HepG2 (cell line): Measurements from ENCODE around the gene FASTKD2. TPM values are rescaled to one million over a fixed set of nuclear protein-coding genes. Genes with fewer than 3 reads are reported as not detected.

Source experiments
- ATM ChIP-seq: fragments of 450-650 bp; IDR thresholded peaks from 2 replicates; pipeline ENCODE4 v1.7.1; 2017; ENCODE audit warnings: mild to moderate bottlenecking, borderline replicate concordance
- CC2D1A ChIP-seq: sonication (generic); formaldehyde crosslinking; IDR thresholded peaks from 2 replicates; pipeline ENCODE4 v1.8.1; 2023; ENCODE audit warnings: mild to moderate bottlenecking, missing genetic modification reagents
- CEBPG ChIP-seq: IDR thresholded peaks from 2 replicates; pipeline ENCODE4 v1.6.1; 2016
- ELF3 ChIP-seq: IDR thresholded peaks from 2 replicates; pipeline ENCODE4 v1.6.1; 2016; ENCODE audit warnings: missing genetic modification reagents, missing compliant biosample characterization
- ETV5 ChIP-seq: IDR thresholded peaks from 2 replicates; pipeline ENCODE4 v1.6.1; 2018; ENCODE audit warnings: missing biosample characterization, missing genetic modification reagents, inconsistent platforms, borderline replicate concordance
- FOXK1 ChIP-seq: sonication (generic); formaldehyde crosslinking; IDR thresholded peaks from 2 replicates; pipeline ENCODE4 v1.4.0; 2020; ENCODE audit warnings: low read depth, missing genetic modification reagents, borderline replicate concordance
- GMEB2 ChIP-seq: IDR thresholded peaks from 2 replicates; pipeline ENCODE4 v1.6.1; 2016; ENCODE audit warnings: missing biosample characterization, missing genetic modification reagents, low read depth
- KDM5A ChIP-seq: fragments of 200-600 bp; sonication (generic); IDR thresholded peaks from 2 replicates; pipeline ENCODE4 v1.7.0; 2018; ENCODE audit warnings: antibody characterized with exemption, mild to moderate bottlenecking, low read length, borderline replicate concordance
- MNT ChIP-seq: fragments of 450-650 bp; IDR thresholded peaks from 2 replicates; pipeline ENCODE4 v1.6.1; 2016
- NFKBIZ ChIP-seq: IDR thresholded peaks from 2 replicates; pipeline ENCODE4 v1.6.1; 2018; ENCODE audit warnings: missing genetic modification reagents, missing compliant biosample characterization
- NR2F6 ChIP-seq, 2 experiments: IDR thresholded peaks; 2 replicates each; pipeline ENCODE4 v1.6.1; 2016; ENCODE audit warnings: antibody characterized with exemption in 1 of 2, mild to moderate bottlenecking in 1 of 2
- PBX2 ChIP-seq: IDR thresholded peaks from 2 replicates; pipeline ENCODE4 v1.6.1; 2016; ENCODE audit warnings: control low read depth
- THAP9 ChIP-seq: sonication (generic); formaldehyde crosslinking; IDR thresholded peaks from 2 replicates; pipeline ENCODE4; 2020; ENCODE audit warnings: missing genetic modification reagents, mild to moderate bottlenecking, borderline replicate concordance
- ZBTB10 ChIP-seq: sonication (generic); formaldehyde crosslinking; IDR thresholded peaks from 2 replicates; pipeline ENCODE4 v1.4.0; 2020; ENCODE audit warnings: missing genetic modification reagents, borderline replicate concordance
- ZNF326 ChIP-seq: sonication (generic); formaldehyde crosslinking; IDR thresholded peaks from 2 replicates; pipeline ENCODE4 v1.4.0; 2020; ENCODE audit warnings: missing genetic modification reagents, borderline replicate concordance
- ZNF354B ChIP-seq: sonication (generic); formaldehyde crosslinking; IDR thresholded peaks from 2 replicates; pipeline ENCODE4 v1.8.0; 2022; ENCODE audit warnings: mild to moderate bottlenecking, missing genetic modification reagents
- ZNF44 ChIP-seq: sonication (generic); formaldehyde crosslinking; IDR thresholded peaks from 2 replicates; pipeline ENCODE4 v1.5.1; 2020; ENCODE audit warnings: mild to moderate bottlenecking, missing genetic modification reagents
- ZNF543 ChIP-seq: sonication (generic); formaldehyde crosslinking; IDR thresholded peaks from 2 replicates; pipeline ENCODE4 v1.4.0; 2020; ENCODE audit warnings: mild to moderate bottlenecking, missing genetic modification reagents
- ZNF678 ChIP-seq: sonication (generic); formaldehyde crosslinking; IDR thresholded peaks from 2 replicates; pipeline ENCODE4 v1.4.0; 2020; ENCODE audit warnings: mild to moderate bottlenecking, missing genetic modification reagents
- polyA plus RNA-seq, 8 experiments: library from polyadenylated mRNA; depleted of rRNA in 3 of 8; stranded (reverse) in 7 of 8; unstranded in 1 of 8; fragments of >200 nt; fragmentation: Illumina TruSeq in 4 of 8; extraction: Trizol in 4 of 8; gene quantifications; 2 replicates each; pipeline versions ENCODE4 v1.2.1 to v1.2.3, GENCODE V29; 2011 to 2016; ENCODE audit warnings: low read depth in 4 of 8, missing spikeins in 1 of 8, mixed read lengths in 1 of 8; ENCODE audit not compliant: insufficient read depth in 1 of 8
- total RNA-seq, 5 experiments: library from RNA; depleted of rRNA; stranded (reverse); fragments of >200 nt; fragmentation: Illumina TruSeq; extraction: Trizol; gene quantifications; 2 replicates each; pipeline ENCODE4 v1.2.3, GENCODE V29; 2016; ENCODE audit warnings: low read depth in 1 of 5

Gene FASTKD2
- total and polyA plus RNA-seq, 2 of the 13 experiments (the other 11 are each of a cell fraction or from before 2014, with no cell fraction given): 41.1 to 77.8 TPM

- TF ChIP-seq MNT: no peak
- peak; percentile 15; the same call in 1 of the 2 replicates for TF ChIP-seq ZBTB10
- peak; percentile 63; the same call in 1 of the 2 replicates for TF ChIP-seq ATM
- no peak for TF ChIP-seq ZNF678
- peak; percentile 32; the same call in 1 of the 2 replicates for TF ChIP-seq ETV5 (CRISPR knock-in tag)
- peak; percentile 90; the same call in 1 of the 2 replicates for TF ChIP-seq ZNF44 (CRISPR knock-in tag)
- TF ChIP-seq GMEB2 (CRISPR knock-in tag): peak; percentile 70; the same call in 1 of the 2 replicates
- peak; percentile 96 for TF ChIP-seq THAP9 (CRISPR knock-in tag)
- peak; percentile 85; the same call in 1 of the 2 replicates for TF ChIP-seq FOXK1
- no peak for TF ChIP-seq ZNF354B (CRISPR knock-in tag)
- 0 out of 2 replicates have a peak, but pooled peaks have one; percentile 33 for TF ChIP-seq CEBPG (CRISPR knock-in tag)
- TF ChIP-seq ZNF543: peak; percentile 83
- no peak for TF ChIP-seq NFKBIZ (CRISPR knock-in tag)
- TF ChIP-seq CC2D1A (CRISPR knock-in tag): no peak
- peak; percentile 99 for TF ChIP-seq KDM5A
- TF ChIP-seq PBX2: no peak
- peak; percentile 63 for TF ChIP-seq NR2F6 (IDR thresholded peaks at IDR 0.05)
- peak; percentile 38; the same call in 1 of the 2 replicates for TF ChIP-seq NR2F6 (CRISPR knock-in tag; IDR thresholded peaks at IDR 0.05)
- no peak; the same call in 1 of the 2 replicates for TF ChIP-seq ELF3 (CRISPR knock-in tag)
- TF ChIP-seq ZNF326 (CRISPR knock-in tag): no peak
Observed at GRCh38 chr2:206765242-206766056, at the start of gene FASTKD2, which contains the start of gene MDH1B (continued).
